Measurements from ENCODE around the gene TTC39B.

DNA sequence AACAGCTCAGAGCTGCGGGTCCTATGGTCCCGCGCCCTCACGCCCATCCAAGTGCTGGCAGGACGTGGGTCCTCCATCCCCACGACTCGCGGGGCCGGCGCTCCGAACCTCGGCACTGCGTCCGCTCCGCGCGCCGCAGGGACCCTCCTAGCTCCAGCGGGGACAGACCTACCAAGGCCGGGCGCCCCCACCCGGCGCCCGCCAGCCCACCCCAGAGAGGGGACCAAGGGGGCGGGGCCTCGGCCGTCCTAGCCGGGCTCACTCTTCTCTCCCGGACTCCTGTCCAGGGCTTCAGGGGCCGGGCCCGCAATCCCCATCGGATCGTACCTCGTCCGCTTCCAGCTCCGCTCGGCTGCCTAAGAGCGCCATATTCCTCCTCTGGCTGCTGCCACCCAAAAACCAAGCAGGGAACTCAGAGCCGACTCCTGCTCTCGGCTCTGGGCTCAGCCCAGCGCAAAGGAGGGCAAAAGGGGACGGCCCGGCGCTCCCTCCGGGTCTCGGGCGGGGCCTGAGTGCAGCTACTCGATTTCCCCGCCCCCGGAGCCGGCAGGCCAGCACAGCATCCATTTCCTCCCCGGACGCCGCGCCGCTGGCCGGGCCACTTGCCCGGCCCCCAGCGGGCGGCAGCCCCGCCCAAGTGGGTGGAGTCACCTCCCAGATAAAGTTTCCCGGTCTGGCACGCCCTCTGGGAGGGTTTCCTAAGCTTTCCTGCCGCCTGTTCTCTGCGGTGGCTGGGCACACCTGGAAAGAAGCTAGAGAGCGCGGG, at the start of gene TTC39B:
- TF ChIP-seq, protein P1, sequence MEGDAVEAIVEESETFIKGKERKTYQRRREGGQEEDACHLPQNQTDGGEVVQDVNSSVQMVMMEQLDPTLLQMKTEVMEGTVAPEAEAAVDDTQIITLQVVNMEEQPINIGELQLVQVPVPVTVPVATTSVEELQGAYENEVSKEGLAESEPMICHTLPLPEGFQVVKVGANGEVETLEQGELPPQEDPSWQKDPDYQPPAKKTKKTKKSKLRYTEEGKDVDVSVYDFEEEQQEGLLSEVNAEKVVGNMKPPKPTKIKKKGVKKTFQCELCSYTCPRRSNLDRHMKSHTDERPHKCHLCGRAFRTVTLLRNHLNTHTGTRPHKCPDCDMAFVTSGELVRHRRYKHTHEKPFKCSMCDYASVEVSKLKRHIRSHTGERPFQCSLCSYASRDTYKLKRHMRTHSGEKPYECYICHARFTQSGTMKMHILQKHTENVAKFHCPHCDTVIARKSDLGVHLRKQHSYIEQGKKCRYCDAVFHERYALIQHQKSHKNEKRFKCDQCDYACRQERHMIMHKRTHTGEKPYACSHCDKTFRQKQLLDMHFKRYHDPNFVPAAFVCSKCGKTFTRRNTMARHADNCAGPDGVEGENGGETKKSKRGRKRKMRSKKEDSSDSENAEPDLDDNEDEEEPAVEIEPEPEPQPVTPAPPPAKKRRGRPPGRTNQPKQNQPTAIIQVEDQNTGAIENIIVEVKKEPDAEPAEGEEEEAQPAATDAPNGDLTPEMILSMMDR (IDR thresholded peaks at IDR 0.05; ENCODE audit: low read length), result no peak
- TF ChIP-seq EZH2 (IDR thresholded peaks at IDR 0.05; ENCODE audit: borderline replicate concordance, low read length), result no peak

Data from OCI-LY1 (cell line).